A673 (cell line): ENCODE data around the gene RPL28. TPM values are rescaled to one million over a fixed set of nuclear protein-coding genes. Genes with fewer than 3 reads are reported as not detected.

Source experiments
- BruUV-seq: library from RNA; stranded (reverse); fragments of 400-500 nt; replicated peaks from 2 replicates; lab custom pipeline; 2021; lab: Mats Ljungman, UMichigan
- CTCF ChIA-PET: fragments of 300-600 bp; sonication (Branson Sonifier 250); formaldehyde crosslinking; loops from one replicate; lab custom pipeline; 2022; ENCODE audit warnings: antibody characterized with exemption; lab: Charles Lee
- POLR2A ChIA-PET: fragments of 300-600 bp; sonication (Branson Sonifier 250); formaldehyde crosslinking; loops from one replicate; lab custom pipeline; 2022; ENCODE audit warnings: antibody characterized with exemption; ENCODE audit not compliant: low non-redundant PET; lab: Charles Lee
- DNase-seq: peaks from one replicate; pipeline ENCODE4 v3.0.0-alpha.2; 2015; ENCODE audit warnings: low spot score
- H3K27ac ChIP-seq: fragments of 200-600 bp; sonication (generic); 2 replicates; pipeline ENCODE4 v1.5.1; 2016; ENCODE audit warnings: mixed run types, low read depth, mild to moderate bottlenecking, mixed read lengths, antibody characterized with exemption, low read length; ENCODE audit not compliant: poor library complexity, severe bottlenecking
- H3K27me3 ChIP-seq: fragments of 200-600 bp; sonication (generic); replicated peaks from 2 replicates; pipeline ENCODE4 v1.6.1; 2017; ENCODE audit warnings: mixed run types, low read depth, mild to moderate bottlenecking, mixed read lengths, antibody characterized with exemption, low read length; ENCODE audit not compliant: insufficient read depth, poor library complexity
- H3K36me3 ChIP-seq: fragments of 200-600 bp; sonication (generic); 2 replicates; pipeline ENCODE4 v1.6.1; 2016; ENCODE audit warnings: mixed run types, mild to moderate bottlenecking, mixed read lengths, antibody characterized with exemption, low read length; ENCODE audit not compliant: insufficient read depth, poor library complexity, severe bottlenecking
- H3K4me1 ChIP-seq: fragments of 200-600 bp; sonication (generic); 2 replicates; pipeline ENCODE4 v1.6.1; 2017; ENCODE audit warnings: mixed run types, mild to moderate bottlenecking, mixed read lengths, antibody characterized with exemption, low read length; ENCODE audit not compliant: insufficient read depth, poor library complexity, severe bottlenecking
- H3K4me3 ChIP-seq: fragments of 200-600 bp; sonication (generic); 2 replicates; pipeline ENCODE4 v1.5.1; 2016; ENCODE audit warnings: low read depth, mixed run types, mild to moderate bottlenecking, mixed read lengths, low read length; ENCODE audit not compliant: poor library complexity, severe bottlenecking
- H3K9me3 ChIP-seq: fragments of 200-600 bp; sonication (generic); 2 replicates; pipeline ENCODE4 v1.6.1; 2016; ENCODE audit warnings: mixed run types, low read depth, mild to moderate bottlenecking, mixed read lengths, antibody characterized with exemption, low read length; ENCODE audit not compliant: poor library complexity, severe bottlenecking
- CTCF ChIP-seq: fragments of 300-800, 200-600 bp; sonication (generic); conservative IDR thresholded peaks from 2 replicates; pipeline ENCODE4 v1.5.1; 2017; ENCODE audit warnings: low read depth, mild to moderate bottlenecking, antibody characterized with exemption, low read length, moderate library complexity, mixed read lengths
- EZH2 ChIP-seq: fragments of 200-600 bp; sonication (generic); IDR thresholded peaks from 2 replicates; pipeline ENCODE4 v1.6.1; 2017; ENCODE audit warnings: borderline replicate concordance, low read depth, mild to moderate bottlenecking, mixed read lengths, antibody characterized with exemption, low read length; ENCODE audit not compliant: poor library complexity, severe bottlenecking
- intact Hi-C: fragments of 100-400 bp; cut with micrococcal nuclease; formaldehyde crosslinking; loops from one replicate; pipeline ENCODE4 v1.10.0; 2022; ENCODE audit not compliant: unreplicated experiment
- total RNA-seq: library from RNA; stranded (reverse); gene quantifications from 2 replicates; pipeline ENCODE4 v1.2.3, GENCODE V29; 2021

The RPL28 gene
- total RNA-seq, 1 experiment from 2014 or later: 1,380 TPM

- TF ChIP-seq EZH2 (no peak), CTCF (no peak)
- Histone ChIP-seq H3K27me3 (no peaks in the 10 kb centered on the region), H3K36me3 (peaks cover 38% of the 10 kb centered on the region), H3K27ac (peak overlapping the region; percentile 88), H3K4me1 (peaks cover 32% of the 10 kb centered on the region), H3K4me3 (peak overlapping the region; percentile 98), H3K9me3 (no peaks in the 10 kb centered on the region)
- ChIA-PET CTCF (no interaction called here), POLR2A (no interaction called here)
- no peak for DNase-seq
- BruUV-seq: no TSS peak
- intact Hi-C loops: loop anchor here (10.0 kb wide), 1 partner anchor 83 kb away; no protein-coding TSS in a partner anchor
Observed at GRCh38 chr19:55387736-55388497, 2.2 kb downstream of the RPL28 start.

- no TSS peak for BruUV-seq
- intact Hi-C loops: loop anchor here (10.0 kb wide), 1 partner anchor 85 kb away; no protein-coding TSS in a partner anchor
- H3K27me3 ChIP-seq: no peaks in the 10 kb centered on the region
- H3K4me1 ChIP-seq: peaks cover 26% of the 10 kb centered on the region
- H3K4me3 ChIP-seq: no peak overlapping the region
- H3K36me3 ChIP-seq: peaks cover 38% of the 10 kb centered on the region
- CTCF ChIA-PET: no interaction called here
- peak overlapping the region; percentile 88 for H3K27ac ChIP-seq
- POLR2A ChIA-PET: interaction anchor here (0.9 kb wide), 1 partner anchor 18 kb away, joined by 12 read pairs; the partner anchor contains the start of gene UBE2S
- no peaks in the 10 kb centered on the region for H3K9me3 ChIP-seq
- TF ChIP-seq EZH2 (no peak), CTCF (no peak)
- DNase-seq: no peak
Observed at GRCh38 chr19:55389386-55390317, 3.9 kb downstream of the RPL28 start.

GRCh38 chr19:55390461-55390880 lies 4.7 kb downstream of the RPL28 start:
- Histone ChIP-seq H3K4me3 (no peak overlapping the region), H3K27ac (no peak overlapping the region), H3K9me3 (no peaks in the 10 kb centered on the region), H3K4me1 (peaks cover 22% of the 10 kb centered on the region), H3K27me3 (no peaks in the 10 kb centered on the region), H3K36me3 (peaks cover 38% of the 10 kb centered on the region)
- BruUV-seq: no TSS peak
- peak; percentile 49 for DNase-seq
- ChIA-PET CTCF (no interaction called here), POLR2A (interaction anchor here (0.6 kb wide), 1 partner anchor 17 kb away, joined by 3 read pairs; the partner anchor contains the start of gene UBE2S)
- TF ChIP-seq EZH2 (no peak), CTCF (no peak)
- intact Hi-C loops: no loop called here
